Measurements from ENCODE around the gene STRN4. TPM values are rescaled to one million over a fixed set of nuclear protein-coding genes. Genes with fewer than 3 reads are reported as not detected.

The STRN4 gene
- total and polyA plus RNA-seq, 9 of the 15 experiments (the other 6 are each of a cell fraction or from before 2014, with no cell fraction given): 0.62 to 83.7 (median 36.9) TPM

- TF ChIP-seq BACH1 (tag; IDR thresholded peaks at IDR 0.05) (peak; percentile 95), FOXP4 (CRISPR knock-in tag; IDR thresholded peaks at IDR 0.05; ENCODE audit: borderline replicate concordance) (no peak), ZFP1 (CRISPR knock-in tag; IDR thresholded peaks at IDR 0.05) (no peak), BCL6 (CRISPR knock-in tag; IDR thresholded peaks at IDR 0.05) (no peak), MBD2 (IDR thresholded peaks at IDR 0.05; ENCODE audit: borderline replicate concordance, low read depth) (peak; percentile 46; the same call in 1 of the 2 replicates), XRCC4 (IDR thresholded peaks at IDR 0.05; ENCODE audit: extremely low read depth, insufficient read depth, insufficient read length) (no peak), RBFOX2 (IDR thresholded peaks at IDR 0.05; ENCODE audit: low read depth, low read length) (peak; percentile 93), THAP12 (CRISPR knock-in tag; IDR thresholded peaks at IDR 0.05) (no peak), NUFIP1 (IDR thresholded peaks at IDR 0.05; ENCODE audit: partially characterized antibody) (no peak), ZNF696 (CRISPR knock-in tag; conservative IDR thresholded peaks at IDR 0.05) (no peak), SMARCE1 (IDR thresholded peaks at IDR 0.05) (peak; percentile 86), ZNF311 (CRISPR knock-in tag; IDR thresholded peaks at IDR 0.05) (peak; percentile 60; the same call in 1 of the 2 replicates)
- TF ChIP-seq, protein P1, sequence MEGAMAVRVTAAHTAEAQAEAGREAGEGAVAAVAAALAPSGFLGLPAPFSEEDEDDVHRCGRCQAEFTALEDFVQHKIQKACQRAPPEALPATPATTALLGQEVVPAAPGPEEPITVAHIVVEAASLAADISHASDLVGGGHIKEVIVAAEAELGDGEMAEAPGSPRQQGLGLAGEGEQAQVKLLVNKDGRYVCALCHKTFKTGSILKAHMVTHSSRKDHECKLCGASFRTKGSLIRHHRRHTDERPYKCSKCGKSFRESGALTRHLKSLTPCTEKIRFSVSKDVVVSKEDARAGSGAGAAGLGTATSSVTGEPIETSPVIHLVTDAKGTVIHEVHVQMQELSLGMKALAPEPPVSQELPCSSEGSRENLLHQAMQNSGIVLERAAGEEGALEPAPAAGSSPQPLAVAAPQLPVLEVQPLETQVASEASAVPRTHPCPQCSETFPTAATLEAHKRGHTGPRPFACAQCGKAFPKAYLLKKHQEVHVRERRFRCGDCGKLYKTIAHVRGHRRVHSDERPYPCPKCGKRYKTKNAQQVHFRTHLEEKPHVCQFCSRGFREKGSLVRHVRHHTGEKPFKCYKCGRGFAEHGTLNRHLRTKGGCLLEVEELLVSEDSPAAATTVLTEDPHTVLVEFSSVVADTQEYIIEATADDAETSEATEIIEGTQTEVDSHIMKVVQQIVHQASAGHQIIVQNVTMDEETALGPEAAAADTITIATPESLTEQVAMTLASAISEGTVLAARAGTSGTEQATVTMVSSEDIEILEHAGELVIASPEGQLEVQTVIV (CRISPR knock-in tag; IDR thresholded peaks at IDR 0.05; ENCODE audit: borderline replicate concordance): no peak
- TF ChIP-seq, protein P2, sequence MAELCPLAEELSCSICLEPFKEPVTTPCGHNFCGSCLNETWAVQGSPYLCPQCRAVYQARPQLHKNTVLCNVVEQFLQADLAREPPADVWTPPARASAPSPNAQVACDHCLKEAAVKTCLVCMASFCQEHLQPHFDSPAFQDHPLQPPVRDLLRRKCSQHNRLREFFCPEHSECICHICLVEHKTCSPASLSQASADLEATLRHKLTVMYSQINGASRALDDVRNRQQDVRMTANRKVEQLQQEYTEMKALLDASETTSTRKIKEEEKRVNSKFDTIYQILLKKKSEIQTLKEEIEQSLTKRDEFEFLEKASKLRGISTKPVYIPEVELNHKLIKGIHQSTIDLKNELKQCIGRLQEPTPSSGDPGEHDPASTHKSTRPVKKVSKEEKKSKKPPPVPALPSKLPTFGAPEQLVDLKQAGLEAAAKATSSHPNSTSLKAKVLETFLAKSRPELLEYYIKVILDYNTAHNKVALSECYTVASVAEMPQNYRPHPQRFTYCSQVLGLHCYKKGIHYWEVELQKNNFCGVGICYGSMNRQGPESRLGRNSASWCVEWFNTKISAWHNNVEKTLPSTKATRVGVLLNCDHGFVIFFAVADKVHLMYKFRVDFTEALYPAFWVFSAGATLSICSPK (IDR thresholded peaks at IDR 0.05; ENCODE audit: borderline replicate concordance): no peak
- TF ChIP-seq, protein P3, sequence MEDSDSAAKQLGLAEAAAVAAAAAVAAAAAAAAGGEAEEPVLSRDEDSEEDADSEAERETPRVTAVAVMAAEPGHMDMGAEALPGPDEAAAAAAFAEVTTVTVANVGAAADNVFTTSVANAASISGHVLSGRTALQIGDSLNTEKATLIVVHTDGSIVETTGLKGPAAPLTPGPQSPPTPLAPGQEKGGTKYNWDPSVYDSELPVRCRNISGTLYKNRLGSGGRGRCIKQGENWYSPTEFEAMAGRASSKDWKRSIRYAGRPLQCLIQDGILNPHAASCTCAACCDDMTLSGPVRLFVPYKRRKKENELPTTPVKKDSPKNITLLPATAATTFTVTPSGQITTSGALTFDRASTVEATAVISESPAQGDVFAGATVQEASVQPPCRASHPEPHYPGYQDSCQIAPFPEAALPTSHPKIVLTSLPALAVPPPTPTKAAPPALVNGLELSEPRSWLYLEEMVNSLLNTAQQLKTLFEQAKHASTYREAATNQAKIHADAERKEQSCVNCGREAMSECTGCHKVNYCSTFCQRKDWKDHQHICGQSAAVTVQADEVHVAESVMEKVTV (CRISPR knock-in tag; IDR thresholded peaks at IDR 0.05): peak; percentile 13; the same call in 1 of the 2 replicates
These were observed 40.2 kb upstream of the STRN4 start (continued) for GRCh38 chr19:46786236-46787039.
